Uterus (tissue), 2 donors: ENCODE measurements around the gene MBTPS1.
A peak's percentile ranks its signal among the peaks of the same experiment; 100 is the strongest.

Source experiments
- POLR2A ChIP-seq, 2 donors: fragments of 450-650 bp; IDR thresholded peaks; one replicate each; pipeline ENCODE4 v1.6.1; 2016; ENCODE audit warnings: antibody characterized with exemption in 2 of 2, mild to moderate bottlenecking in 1 of 2, moderate library complexity in 1 of 2
- TF ChIP-seq, protein P1 (sequence below), 4 experiments: fragments of 200-600 bp in 2 of 4; fragments of 450-650 bp in 2 of 4; sonication (generic) in 2 of 4; IDR thresholded peaks; one replicate each; pipeline ENCODE4 v1.5.1; 2016 to 2019; ENCODE audit warnings: antibody characterized with exemption in 4 of 4, mild to moderate bottlenecking in 2 of 4, moderate library complexity in 1 of 4

DNA sequence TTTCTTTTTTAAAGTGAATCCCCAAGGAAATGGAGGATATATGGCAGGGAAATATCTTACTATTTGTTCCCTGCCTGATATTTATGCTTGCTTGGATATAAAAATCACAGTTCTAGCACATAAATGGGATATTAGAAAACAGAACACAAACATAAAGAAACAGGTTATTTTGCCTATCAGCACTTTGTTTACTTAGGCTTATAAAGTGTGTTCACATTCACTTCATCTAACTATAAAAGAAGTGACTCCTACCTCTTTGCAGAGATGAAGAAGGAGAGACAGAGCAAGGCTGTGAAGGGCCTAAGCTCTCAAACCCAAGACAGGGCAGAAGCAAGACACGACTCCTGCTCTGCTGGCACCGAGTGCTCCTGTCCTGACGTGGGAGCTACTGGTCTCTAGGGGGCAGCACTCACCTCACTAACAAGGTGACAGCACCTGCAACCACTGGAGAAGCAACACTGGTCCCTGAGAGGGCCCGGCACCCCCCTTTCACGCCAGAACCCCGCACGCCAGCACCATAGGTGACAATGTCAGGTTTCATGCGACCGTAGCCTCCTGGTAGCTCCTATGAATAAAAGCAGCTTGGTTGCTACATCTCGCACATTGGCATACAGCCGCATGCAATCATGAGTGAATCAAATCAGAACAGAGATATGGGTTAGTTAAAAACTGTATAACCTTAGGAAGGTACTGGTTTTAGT is 32.0 kb downstream of the MBTPS1 start:
- TF ChIP-seq, protein P1, sequence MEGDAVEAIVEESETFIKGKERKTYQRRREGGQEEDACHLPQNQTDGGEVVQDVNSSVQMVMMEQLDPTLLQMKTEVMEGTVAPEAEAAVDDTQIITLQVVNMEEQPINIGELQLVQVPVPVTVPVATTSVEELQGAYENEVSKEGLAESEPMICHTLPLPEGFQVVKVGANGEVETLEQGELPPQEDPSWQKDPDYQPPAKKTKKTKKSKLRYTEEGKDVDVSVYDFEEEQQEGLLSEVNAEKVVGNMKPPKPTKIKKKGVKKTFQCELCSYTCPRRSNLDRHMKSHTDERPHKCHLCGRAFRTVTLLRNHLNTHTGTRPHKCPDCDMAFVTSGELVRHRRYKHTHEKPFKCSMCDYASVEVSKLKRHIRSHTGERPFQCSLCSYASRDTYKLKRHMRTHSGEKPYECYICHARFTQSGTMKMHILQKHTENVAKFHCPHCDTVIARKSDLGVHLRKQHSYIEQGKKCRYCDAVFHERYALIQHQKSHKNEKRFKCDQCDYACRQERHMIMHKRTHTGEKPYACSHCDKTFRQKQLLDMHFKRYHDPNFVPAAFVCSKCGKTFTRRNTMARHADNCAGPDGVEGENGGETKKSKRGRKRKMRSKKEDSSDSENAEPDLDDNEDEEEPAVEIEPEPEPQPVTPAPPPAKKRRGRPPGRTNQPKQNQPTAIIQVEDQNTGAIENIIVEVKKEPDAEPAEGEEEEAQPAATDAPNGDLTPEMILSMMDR (IDR thresholded peaks at IDR 0.05): peak; percentile 44 to 57 (median 46)
- TF ChIP-seq POLR2A (IDR thresholded peaks at IDR 0.05): no peak
